DND-41 (cell line): ENCODE results near the gene FMOD.

Experiments used
- CTCF ChIP-seq: IDR thresholded peaks from 2 replicates; pipeline ENCODE4 v1.5.1; 2012; ENCODE audit warnings: borderline replicate concordance, low read length, moderate library complexity, mild to moderate bottlenecking; ENCODE audit not compliant: poor library complexity, severe bottlenecking; ENCODE audit errors: extremely low read depth
- EZH2 ChIP-seq: IDR thresholded peaks from 3 replicates; pipeline ENCODE4 v1.6.1; 2012; ENCODE audit warnings: borderline replicate concordance, low read depth, mild to moderate bottlenecking, moderate library complexity, low read length, inconsistent platforms; ENCODE audit not compliant: severe bottlenecking

- TF ChIP-seq CTCF (no peak), EZH2 (no peak)
Observed at GRCh38 chr1:203304919-203305808, 45.8 kb downstream of the FMOD start, which contains the start of gene BTG2.
